HG02642 (cell line): ENCODE results near the gene CGB3.

ENCODE experiments used
- ATAC-seq: cut with Tn5 transposase; IDR thresholded peaks from one replicate; pipeline ENCODE4 v1.9.1; 2021; ENCODE audit warnings: mild to moderate bottlenecking; ENCODE audit not compliant: unreplicated experiment, poor library complexity

The CGB3 gene

DNA sequence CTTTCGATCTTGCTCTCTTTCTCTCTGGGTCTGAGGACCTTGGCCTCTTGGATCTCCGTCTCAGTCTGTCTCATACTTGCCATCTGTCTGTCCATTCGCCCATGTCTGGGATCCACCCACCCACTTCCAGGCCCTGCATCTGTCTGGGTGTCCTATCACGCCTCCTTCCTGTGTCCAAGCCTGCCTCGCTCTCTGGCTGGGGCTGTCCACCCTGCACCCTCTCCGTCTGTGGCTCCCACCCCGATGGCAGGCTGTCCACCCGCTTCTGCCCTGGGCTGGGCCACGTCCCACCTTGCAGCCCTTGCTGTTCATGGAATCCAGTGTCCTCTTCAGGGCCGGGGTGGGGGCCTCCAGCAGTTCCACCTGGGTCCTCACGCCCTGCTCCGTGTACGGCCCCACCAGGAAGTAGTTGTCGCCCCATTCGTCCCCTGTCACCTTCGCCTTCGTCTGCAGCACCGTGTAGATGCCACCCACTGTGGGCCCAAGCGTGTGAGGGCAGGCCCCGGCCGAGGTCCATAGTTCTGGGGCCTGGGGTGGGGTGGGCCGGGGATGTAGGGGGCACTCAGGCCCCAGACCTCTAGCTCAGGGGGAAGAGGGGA, 33.0 kb downstream of the CGB3 start:
- ATAC-seq, result no peak

DNA sequence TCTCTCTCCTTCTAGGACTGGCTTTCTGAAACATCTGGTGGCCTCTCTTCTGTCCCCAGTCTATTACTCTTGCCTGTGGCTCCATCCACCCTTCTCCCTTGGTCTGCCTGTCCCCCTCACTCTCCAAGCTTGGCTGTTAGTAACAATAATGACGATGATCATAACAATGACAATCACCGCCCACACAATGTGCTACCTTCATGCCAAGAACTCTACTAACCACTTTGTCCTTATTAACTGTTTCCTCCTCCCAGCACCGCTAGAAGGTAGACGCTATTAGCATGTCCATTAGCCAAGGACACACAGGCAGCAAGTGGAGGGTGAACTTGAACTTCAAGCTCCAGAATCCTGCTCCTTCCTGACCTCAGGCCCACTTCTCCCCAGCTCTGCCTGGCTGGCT, 33.7 kb downstream of the CGB3 start:
- no peak for ATAC-seq

DNA sequence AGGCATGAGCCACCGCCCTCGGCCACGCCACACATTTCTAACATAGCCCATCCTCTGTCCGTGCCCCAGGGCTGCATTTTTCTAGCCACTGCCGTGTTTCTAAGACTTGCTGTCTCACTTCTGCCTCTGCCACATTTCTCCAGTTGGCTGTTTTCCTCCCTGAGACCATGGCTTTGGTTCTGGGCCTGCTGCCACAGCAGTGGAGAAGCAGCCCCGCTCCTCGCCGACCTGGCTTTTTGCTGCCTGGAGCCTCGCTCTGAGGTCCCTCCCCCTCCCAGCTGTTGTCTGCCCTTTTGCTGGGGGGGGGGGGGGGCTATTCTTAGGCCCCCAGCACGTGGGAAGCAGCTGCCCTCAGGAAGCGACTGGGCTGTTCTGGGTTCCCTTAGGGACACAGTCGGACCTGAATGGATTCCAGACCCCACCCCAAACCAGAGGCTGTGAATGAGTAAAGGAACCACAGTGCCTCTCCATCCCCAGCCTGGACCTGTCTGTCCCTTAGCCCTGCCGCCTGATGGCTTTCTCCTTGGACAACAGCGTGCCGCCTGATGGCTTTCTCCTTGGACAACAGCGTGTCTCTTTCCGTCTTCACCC, 34.3 kb downstream of the CGB3 start:
- ATAC-seq, result no peak

DNA sequence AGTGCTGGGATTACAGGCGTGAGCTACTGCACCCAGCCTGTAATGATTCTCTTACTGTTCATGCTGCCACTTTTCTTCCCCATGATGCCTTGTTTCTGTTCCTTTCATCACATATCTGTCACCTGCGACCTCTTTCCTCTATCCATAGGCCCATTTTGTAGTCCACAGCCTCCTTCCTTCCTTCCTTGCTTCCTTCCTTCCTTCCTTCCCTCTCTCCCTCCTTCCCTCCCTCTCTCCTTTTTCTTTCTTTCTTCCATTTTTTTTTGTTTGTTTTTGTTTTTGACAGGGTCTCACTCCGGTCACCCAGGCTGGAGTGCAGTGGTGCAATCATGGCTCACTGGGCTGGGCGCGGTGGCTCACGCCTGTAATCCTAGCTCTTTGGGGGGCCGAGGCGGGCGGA, 35.3 kb downstream of the CGB3 start:
- no peak for ATAC-seq

DNA sequence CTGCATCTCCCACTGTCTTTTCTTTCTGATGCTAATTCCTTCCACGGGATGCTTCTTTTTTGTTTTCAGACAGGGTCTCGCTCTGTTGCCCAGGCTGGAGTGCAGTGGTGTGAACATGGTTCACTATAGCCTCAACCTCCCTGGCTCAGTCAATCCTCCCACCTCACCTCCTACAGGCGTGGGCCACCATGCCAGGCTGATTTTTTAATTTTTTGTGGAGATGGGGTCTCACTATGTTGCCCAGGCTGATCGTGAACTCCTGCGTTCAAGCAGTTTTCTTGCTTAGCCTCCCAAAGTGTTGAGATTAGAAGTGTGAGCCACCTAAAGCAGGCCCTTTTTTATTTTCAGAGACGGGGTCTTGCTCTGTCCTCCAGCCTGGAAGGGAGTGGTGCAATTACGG, 35.8 kb downstream of the CGB3 start:
- no peak for ATAC-seq

DNA sequence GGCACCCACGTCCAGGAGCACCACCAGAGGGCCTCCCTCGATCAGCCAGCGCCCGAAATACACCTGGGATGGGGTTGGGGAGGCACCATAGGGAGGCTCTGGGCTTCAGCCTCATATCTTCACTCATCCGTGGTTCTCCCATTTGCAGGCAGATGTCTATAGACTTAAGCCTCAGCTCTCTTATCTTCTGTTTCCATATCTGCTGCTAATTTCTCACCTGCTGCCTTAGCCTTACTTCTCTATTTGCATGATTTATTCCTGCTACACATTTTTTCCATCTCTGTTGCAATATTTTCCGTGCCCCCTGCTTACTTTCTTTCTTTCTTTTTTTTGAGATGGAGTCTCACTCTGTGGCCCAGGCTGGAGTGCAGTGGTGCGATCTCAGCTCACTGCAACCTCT, 36.8 kb downstream of the CGB3 start:
- ATAC-seq, result no peak

DNA sequence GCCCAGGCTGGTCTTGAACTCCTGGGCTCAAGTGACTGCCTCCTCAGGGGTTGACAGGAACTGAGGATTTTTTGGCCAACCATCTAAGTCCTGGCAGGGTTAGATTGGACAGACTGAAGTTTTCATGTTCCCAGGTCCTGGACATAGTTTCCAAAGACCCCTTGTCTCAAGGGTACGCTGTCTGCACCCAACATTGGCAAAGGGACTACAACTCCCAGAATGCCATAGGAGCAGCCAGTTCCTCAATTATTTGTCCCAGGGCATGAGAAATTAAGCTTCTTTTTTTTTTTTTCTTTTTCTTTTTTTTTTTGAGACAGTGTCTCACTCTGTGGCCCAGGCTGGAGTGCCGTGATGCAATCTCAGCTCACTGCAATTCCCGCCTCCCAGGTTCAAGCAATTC, 37.9 kb downstream of the CGB3 start:
- no peak for ATAC-seq

DNA sequence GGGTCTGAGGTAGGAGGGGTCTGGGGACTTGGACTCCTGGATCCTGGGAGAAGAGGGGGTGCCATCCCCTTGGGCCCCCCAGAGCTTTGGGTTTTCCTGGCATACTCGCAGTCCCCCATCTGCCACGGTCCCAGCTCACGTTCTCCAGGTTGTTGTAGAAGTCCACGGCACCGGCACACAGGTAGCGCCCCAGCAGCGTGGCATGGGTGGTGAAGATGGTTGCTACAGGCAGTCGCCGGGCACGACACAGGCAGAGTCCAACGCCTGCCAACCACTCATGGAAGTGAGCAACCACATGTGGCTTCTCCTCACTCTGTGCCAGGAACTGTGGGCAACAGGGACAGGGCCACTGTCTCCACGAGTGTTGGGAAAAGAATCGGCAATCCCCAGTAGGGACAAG, 38.4 kb downstream of the CGB3 start:
- no peak for ATAC-seq

DNA sequence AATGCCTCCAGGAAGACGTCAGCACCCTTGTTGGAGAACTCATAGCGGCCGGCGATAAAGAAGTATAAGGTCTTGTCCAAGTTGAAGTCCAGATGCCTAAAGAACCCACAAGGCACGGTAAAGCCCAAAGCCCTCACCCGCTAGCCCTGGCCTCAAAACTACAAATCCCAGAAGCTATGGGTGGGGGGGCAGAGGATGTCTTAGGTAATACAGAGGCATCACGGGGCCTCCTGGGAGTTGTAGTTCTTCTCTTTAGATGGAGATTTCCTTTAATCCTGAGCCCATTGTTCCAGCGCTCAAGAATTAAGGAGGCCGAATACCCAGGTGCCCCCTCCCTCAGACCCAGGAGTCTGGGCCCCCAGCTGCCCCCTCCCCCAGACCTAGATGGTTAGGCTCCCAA, 41.9 kb downstream of the CGB3 start:
- ATAC-seq, result no peak

DNA sequence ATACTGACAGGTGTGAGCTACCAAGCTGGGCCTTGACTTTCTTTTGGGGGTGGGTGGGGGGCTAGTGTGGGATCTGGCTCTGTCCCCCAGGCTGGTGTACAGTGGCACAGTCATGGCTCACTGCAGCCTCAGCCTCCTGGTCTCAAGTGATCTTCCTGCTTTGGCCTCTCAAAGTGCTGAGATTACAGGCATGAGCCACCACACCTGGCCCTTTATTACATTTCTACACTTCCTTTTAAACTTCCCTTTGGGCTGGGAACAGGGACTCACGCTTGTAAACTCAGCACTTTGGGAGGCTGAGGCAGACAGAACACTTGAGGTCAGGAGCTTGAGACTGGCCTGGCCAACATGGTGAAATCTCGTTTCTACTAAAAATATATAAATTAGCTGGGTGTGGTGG, 47.1 kb downstream of the CGB3 start:
- ATAC-seq, result no peak

DNA sequence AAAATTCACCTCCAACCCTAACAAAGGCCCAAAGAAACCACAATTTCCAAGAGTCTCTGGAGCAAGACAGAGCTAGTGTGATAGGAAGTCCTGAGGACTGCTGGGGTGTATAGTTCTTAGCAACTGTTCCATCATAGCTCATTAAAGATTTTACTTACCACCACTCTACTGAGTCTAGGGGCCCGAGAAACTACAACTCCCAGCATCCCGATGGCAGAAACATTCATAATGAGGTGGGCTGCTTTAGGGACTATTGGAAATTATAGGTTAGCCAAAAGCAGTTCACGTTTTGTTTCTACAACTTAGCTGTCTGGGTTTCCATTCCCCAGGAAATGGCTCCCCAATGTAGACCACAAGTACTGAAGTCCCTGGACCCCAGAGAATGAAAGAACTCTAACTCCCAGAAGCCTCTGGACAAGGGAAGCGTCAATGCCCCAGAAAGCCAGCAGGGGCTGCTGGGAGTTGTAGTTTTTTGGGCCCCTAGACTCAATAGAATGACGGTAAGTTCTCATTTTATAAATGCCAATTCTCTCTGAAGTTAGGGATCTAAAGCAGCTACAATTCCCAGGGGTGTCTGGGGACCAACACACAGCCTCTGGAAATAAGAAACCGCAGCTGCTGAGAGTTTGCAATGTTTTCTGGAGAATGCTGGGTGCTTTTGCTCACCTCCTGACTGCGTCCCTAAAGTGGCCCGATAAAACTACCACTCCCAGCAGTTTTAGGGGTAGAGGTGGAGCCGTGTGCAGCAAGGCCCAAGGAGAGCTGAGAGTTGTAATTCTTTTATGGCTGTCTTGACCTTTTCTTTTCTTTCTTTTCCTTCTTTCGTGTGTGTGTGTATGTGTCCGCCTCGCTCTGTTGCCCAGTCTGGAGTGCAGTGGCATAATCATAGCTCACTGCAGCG, 47.9 kb downstream of the CGB3 start:
- ATAC-seq, result no peak
